Measurements from ENCODE around the gene UBE2D2.

GRCh38 chr5:139588962-139589361 lies 27.8 kb downstream of the UBE2D2 start:
- no peak for TF ChIP-seq SNAI2 (CRISPR knock-in tag; IDR thresholded peaks at IDR 0.05)
- no peak for TF ChIP-seq RARB (CRISPR knock-in tag; IDR thresholded peaks at IDR 0.05)
- no peak for TF ChIP-seq PATZ1 (CRISPR knock-in tag; IDR thresholded peaks at IDR 0.05; ENCODE audit: borderline replicate concordance)
- no peak for TF ChIP-seq ZFP3 (CRISPR knock-in tag; IDR thresholded peaks at IDR 0.05)
- TF ChIP-seq ARNTL (CRISPR knock-in tag; IDR thresholded peaks at IDR 0.05; ENCODE audit: borderline replicate concordance, low read depth) = no peak
- TF ChIP-seq, protein P1, sequence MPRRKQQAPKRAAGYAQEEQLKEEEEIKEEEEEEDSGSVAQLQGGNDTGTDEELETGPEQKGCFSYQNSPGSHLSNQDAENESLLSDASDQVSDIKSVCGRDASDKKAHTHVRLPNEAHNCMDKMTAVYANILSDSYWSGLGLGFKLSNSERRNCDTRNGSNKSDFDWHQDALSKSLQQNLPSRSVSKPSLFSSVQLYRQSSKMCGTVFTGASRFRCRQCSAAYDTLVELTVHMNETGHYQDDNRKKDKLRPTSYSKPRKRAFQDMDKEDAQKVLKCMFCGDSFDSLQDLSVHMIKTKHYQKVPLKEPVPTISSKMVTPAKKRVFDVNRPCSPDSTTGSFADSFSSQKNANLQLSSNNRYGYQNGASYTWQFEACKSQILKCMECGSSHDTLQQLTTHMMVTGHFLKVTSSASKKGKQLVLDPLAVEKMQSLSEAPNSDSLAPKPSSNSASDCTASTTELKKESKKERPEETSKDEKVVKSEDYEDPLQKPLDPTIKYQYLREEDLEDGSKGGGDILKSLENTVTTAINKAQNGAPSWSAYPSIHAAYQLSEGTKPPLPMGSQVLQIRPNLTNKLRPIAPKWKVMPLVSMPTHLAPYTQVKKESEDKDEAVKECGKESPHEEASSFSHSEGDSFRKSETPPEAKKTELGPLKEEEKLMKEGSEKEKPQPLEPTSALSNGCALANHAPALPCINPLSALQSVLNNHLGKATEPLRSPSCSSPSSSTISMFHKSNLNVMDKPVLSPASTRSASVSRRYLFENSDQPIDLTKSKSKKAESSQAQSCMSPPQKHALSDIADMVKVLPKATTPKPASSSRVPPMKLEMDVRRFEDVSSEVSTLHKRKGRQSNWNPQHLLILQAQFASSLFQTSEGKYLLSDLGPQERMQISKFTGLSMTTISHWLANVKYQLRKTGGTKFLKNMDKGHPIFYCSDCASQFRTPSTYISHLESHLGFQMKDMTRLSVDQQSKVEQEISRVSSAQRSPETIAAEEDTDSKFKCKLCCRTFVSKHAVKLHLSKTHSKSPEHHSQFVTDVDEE (CRISPR knock-in tag; IDR thresholded peaks at IDR 0.05) = no peak

All from SK-N-SH treated with all-trans-retinoic acid at 6 μM for 48 hours (cell line).